Measurements from ENCODE around the gene TIMM50. TPM values are rescaled to one million over a fixed set of nuclear protein-coding genes. Genes with fewer than 3 reads are reported as not detected.
A peak's percentile ranks its signal among the peaks of the same experiment; 100 is the strongest.

The TIMM50 gene
- total RNA-seq, 1 donor from 2014 or later, result 79.3 TPM

DNA sequence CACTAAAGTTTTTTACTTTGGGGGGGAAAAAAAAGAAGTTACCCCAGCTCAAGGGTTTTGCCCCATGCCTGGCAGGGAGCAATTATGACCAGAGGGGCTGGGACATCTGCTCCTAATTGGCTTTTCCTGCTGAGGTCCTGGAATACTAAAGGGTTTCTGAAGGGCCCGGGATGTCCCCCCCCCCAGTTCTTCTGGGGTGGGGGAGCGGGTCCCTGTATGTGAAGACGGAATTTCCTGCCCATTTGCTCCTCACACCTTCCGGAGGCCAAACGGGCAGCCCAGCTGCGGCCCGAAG is 17.0 kb downstream of the TIMM50 start:
- Mint-ChIP-seq H3K27ac (no peak overlapping the region), H3K36me3 (ENCODE audit: insufficient read depth) (no peaks in the 10 kb centered on the region), H3K9me3 (ENCODE audit: low read depth) (no peaks in the 10 kb centered on the region), H3K4me1 (ENCODE audit: low read depth) (peaks cover 8% of the 10 kb centered on the region), H3K27me3 (peaks cover 53% of the 10 kb centered on the region), H3K4me3 (ENCODE audit: low read depth) (no peak overlapping the region)
- TF ChIP-seq, protein P1, sequence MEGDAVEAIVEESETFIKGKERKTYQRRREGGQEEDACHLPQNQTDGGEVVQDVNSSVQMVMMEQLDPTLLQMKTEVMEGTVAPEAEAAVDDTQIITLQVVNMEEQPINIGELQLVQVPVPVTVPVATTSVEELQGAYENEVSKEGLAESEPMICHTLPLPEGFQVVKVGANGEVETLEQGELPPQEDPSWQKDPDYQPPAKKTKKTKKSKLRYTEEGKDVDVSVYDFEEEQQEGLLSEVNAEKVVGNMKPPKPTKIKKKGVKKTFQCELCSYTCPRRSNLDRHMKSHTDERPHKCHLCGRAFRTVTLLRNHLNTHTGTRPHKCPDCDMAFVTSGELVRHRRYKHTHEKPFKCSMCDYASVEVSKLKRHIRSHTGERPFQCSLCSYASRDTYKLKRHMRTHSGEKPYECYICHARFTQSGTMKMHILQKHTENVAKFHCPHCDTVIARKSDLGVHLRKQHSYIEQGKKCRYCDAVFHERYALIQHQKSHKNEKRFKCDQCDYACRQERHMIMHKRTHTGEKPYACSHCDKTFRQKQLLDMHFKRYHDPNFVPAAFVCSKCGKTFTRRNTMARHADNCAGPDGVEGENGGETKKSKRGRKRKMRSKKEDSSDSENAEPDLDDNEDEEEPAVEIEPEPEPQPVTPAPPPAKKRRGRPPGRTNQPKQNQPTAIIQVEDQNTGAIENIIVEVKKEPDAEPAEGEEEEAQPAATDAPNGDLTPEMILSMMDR (IDR thresholded peaks at IDR 0.05; ENCODE audit: unreplicated experiment), result no peak
- DNase-seq (ENCODE audit: low spot score, unreplicated experiment), result no peak

DNA sequence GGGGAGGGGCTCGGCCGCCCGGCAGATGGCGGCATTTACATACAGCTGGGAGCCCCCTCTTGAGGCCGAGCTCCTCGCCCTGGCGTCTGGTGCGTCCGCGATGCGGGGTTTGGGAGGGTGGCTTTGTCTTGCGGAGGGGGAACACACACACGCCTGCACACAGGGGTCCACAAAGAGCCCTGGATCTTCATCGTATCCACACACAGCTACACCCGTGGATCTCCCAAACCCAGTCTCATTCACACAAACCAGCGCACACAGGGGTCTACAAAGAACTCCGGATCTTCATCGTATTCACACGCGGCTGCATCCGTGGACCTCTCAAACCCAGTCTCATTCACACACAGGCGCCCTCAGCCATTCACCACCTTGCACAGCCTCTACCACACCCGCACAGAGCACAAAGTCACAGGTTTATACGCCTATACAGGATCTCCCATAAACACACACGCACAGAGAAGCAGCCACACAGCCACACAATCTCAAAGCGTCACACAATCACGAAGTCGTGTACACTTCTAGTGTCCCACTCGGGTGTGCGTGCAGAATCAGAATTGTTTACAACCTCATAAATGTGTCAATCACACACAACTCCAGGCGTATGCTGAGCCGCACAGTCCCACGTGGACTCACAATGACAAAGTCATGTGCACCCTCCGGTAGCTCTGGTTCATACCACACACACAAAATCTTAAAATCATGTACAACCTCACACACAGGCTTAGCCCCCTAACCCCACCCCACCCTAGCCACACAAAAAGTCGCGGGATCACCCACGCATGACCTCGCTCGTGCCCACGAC is 17.6 kb downstream of the TIMM50 start:
- peaks cover 8% of the 10 kb centered on the region for H3K4me1 Mint-ChIP-seq (ENCODE audit: low read depth)
- no peaks in the 10 kb centered on the region for H3K36me3 Mint-ChIP-seq (ENCODE audit: insufficient read depth)
- peak overlapping the region; percentile 43 for H3K4me3 Mint-ChIP-seq (ENCODE audit: low read depth)
- DNase-seq (ENCODE audit: low spot score, unreplicated experiment), result peak; percentile 37
- TF ChIP-seq, protein P1 (IDR thresholded peaks at IDR 0.05; ENCODE audit: unreplicated experiment), result peak; percentile 47
- no peaks in the 10 kb centered on the region for H3K9me3 Mint-ChIP-seq (ENCODE audit: low read depth)
- H3K27ac Mint-ChIP-seq, result peak overlapping the region; percentile 1
- peaks cover 56% of the 10 kb centered on the region for H3K27me3 Mint-ChIP-seq

DNA sequence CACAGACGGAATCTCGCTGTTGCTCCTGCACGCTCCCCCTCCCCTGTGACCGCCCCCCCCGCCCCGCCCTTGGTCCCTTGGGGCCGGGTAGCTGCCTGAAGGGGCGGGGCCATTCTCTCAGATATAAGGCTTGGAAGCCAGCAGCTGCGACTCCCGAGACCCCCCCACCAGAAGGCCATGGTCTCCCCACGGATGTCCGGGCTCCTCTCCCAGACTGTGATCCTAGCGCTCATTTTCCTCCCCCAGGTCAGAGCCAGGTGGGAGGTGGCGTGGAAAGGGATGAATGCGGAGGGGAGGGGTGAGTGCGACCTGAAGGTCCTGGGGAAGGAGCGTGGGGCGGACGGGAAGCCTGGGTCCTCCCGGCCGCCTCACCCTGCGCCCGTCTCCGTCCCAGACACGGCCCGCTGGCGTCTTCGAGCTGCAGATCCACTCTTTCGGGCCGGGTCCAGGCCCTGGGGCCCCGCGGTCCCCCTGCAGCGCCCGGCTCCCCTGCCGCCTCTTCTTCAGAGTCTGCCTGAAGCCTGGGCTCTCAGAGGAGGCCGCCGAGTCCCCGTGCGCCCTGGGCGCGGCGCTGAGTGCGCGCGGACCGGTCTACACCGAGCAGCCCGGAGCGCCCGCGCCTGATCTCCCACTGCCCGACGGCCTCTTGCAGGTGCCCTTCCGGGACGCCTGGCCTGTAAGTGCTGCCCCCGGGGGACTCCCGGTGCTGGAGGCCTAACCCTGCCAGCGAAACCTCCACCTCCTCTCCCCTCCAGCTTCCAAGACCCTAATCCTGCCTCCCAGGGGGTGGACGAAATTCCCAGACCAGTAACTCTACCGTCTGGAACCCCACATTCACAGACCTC is 18.4 kb downstream of the TIMM50 start, which contains the start of gene DLL3:
DLL3 (plus strand) TSS at position 150 of the 845 bp plus-strand sequence; CDS start at position 178, 28 bp downstream.
- Mint-ChIP-seq H3K36me3 (ENCODE audit: insufficient read depth) (no peaks in the 10 kb centered on the region), H3K27ac (peak within 1 kb of the TSS; percentile 1)
- TF ChIP-seq, protein P1 (IDR thresholded peaks at IDR 0.05; ENCODE audit: unreplicated experiment), result no peak

DNA sequence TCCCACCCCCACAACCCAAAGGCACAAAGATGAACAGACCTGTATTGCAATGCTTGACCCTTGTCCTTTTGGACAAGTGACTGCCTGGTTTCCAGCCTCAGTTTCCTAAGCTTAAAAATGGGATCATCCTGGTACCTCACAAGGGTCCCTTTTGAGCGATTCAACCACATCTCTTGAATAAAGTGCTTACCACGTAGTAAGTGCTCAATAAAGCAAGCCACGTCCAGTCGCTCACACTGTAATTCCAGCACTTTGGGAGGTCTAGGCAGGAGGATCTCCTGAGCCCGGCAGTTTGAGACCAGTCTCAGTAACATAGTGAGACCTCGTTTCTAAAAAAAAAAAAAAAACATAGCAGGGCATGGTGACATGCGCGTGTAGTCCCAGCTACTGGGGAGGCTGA is 19.3 kb downstream of the TIMM50 start:
- peaks cover 73% of the 10 kb centered on the region for H3K27me3 Mint-ChIP-seq
- TF ChIP-seq, protein P1 (IDR thresholded peaks at IDR 0.05; ENCODE audit: unreplicated experiment), result no peak
- no peaks in the 10 kb centered on the region for H3K9me3 Mint-ChIP-seq (ENCODE audit: low read depth)
- no peak for DNase-seq (ENCODE audit: low spot score, unreplicated experiment)
- H3K4me1 Mint-ChIP-seq (ENCODE audit: low read depth), result peaks cover 8% of the 10 kb centered on the region
- no peak overlapping the region for H3K27ac Mint-ChIP-seq
- H3K36me3 Mint-ChIP-seq (ENCODE audit: insufficient read depth), result no peaks in the 10 kb centered on the region
- no peak overlapping the region for H3K4me3 Mint-ChIP-seq (ENCODE audit: low read depth)

More for the DNA sequence above, 18.4 kb downstream of the TIMM50 start, which contains the start of gene DLL3:
- H3K4me1 Mint-ChIP-seq (ENCODE audit: low read depth), result peaks cover 8% of the 10 kb centered on the region
- peak within 1 kb of the TSS; percentile 43 for H3K4me3 Mint-ChIP-seq (ENCODE audit: low read depth)
- H3K27me3 Mint-ChIP-seq, result peaks cover 64% of the 10 kb centered on the region
- no peaks in the 10 kb centered on the region for H3K9me3 Mint-ChIP-seq (ENCODE audit: low read depth)
- no peak for DNase-seq (ENCODE audit: low spot score, unreplicated experiment)

DNA sequence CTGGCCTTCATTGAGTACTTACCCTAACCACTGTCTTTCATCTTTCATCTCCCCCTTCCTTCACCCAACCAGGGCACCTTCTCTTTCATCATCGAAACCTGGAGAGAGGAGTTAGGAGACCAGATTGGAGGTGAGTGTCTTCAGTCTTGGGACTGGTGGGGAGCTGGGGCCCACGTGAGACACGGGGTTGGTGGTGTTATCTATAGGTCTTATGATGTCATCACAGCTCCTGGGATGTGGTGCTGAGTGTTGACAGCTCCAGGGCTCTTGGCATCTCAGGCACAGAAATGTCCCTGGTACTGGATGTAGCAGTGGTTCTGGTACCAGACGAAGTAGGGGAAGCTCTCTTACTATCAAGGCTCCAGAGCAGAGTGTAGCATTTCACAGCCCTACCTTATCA is 19.9 kb downstream of the TIMM50 start:
- H3K36me3 Mint-ChIP-seq (ENCODE audit: insufficient read depth), result no peaks in the 10 kb centered on the region
- H3K27ac Mint-ChIP-seq, result no peak overlapping the region
- no peaks in the 10 kb centered on the region for H3K9me3 Mint-ChIP-seq (ENCODE audit: low read depth)
- peaks cover 79% of the 10 kb centered on the region for H3K27me3 Mint-ChIP-seq
- peaks cover 8% of the 10 kb centered on the region for H3K4me1 Mint-ChIP-seq (ENCODE audit: low read depth)
- TF ChIP-seq, protein P1 (IDR thresholded peaks at IDR 0.05; ENCODE audit: unreplicated experiment), result no peak
- DNase-seq (ENCODE audit: low spot score, unreplicated experiment), result no peak
- H3K4me3 Mint-ChIP-seq (ENCODE audit: low read depth), result no peak overlapping the region

All from progenitor cell of endocrine pancreas (in vitro differentiated cells).